GM10847 (cell line): ENCODE results near the gene VPS4A.

Source experiments
- POLR2A ChIP-seq: IDR thresholded peaks from 2 replicates; pipeline ENCODE4 v1.6.1; 2011; ENCODE audit not compliant: insufficient read length; ENCODE audit errors: extremely low read depth

The VPS4A gene

DNA sequence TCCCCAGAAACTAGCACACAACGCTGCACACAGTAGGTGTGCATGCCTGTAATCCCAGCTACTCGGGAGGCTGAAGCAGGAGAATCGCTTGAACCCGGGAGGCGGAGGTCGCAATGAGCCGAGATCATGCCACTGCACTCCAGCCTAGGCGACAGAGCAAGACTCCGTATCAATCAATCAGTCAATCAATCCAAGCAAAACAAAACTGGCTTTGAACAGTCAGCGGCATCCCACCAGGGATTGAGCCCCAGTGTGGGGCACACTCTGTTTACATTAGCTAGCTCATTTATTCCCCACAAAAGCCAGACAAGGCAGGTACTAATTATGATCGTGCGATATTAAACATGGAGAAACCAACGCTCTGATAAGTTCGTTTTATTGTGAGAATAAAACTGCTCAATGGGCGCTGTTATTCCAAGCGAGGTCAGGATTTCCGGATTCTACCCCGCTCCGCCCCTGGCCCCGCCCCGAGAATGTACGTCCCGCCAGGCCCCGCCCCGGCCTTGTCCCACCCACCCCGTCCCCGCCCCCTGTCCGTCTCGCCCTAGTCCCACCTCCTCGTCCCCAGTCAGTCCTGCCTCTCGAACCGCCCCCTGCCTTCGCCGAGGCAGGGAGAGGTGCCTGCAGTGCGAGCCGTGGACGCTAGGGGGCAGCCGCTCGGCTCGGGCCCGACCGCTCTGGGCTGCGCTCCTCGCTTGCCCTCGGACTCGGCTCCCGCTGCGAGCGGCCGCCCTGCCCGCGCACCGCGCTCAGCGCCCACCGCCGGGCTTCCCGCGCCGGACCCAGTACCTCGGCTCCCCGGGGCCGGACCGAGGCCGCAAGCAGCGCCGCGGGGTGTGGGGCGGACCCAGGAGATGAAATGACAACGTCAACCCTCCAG, at the start of gene VPS4A:
VPS4A (plus strand) TSS at position 698 of the 880 bp plus-strand sequence; CDS start at position 860, 162 bp downstream.
- TF ChIP-seq POLR2A: peak; percentile 69

- no peak for TF ChIP-seq POLR2A
Measured at GRCh38 chr16:69266334-69267063, 44.7 kb upstream of the VPS4A start.

GRCh38 chr16:69267633-69268032, 43.5 kb upstream of the VPS4A start:
- no peak for TF ChIP-seq POLR2A

DNA sequence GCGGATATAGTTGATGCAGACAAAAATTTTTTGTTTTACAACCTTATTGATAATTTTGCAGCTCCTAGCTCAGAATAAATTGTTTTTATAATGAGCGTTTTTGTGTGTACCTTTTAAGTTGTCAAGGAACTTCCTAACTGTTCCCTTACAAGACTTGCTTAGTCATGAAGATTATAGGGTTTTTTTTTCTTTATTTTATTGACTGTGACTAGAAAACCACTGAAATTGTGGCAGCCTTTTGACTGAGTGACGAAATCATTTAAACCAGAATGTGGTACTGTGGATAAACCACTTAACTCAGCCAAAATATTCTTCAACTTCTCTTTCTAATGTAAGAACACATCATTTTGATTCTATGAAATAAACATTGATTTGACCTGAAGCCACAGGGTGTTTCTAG, 40.8 kb upstream of the VPS4A start:
- TF ChIP-seq POLR2A: no peak

DNA sequence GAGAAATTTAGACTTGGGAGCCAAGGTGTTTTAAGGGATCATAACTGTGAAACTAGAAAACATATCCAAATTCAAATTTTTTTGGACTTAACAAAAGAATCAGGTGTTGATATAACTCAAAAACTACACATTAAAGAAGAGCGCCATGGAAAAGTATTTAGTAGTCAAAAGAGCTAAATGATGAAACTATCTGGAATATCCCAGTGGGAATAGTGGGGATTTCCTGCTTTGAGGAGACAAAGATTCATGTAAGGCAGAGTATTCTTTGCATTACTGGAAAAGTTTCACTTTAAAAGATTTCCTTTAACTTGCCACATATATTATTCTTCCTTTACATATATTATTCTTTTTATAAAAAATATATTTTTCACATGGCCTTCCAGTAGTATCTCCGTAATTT, 40.3 kb upstream of the VPS4A start:
- TF ChIP-seq POLR2A: no peak

DNA sequence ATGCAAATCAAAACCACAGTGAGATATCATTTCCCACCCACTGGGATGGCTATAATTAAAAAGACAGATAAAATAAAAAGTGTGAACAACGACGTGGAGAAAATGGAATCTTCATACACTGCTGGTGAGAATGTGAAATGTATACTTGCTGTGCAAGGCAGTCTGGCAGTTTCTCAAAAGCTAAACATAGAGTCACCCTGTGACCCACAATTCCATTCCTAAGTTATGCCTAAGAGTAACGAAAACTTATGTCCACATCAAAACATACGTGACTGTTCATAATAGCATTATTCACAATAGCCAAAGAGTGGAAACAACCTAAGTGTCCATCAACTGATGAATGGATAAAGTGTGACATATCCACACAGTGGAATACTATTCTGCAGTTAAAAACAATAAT, 38.1 kb upstream of the VPS4A start:
- no peak for TF ChIP-seq POLR2A

DNA sequence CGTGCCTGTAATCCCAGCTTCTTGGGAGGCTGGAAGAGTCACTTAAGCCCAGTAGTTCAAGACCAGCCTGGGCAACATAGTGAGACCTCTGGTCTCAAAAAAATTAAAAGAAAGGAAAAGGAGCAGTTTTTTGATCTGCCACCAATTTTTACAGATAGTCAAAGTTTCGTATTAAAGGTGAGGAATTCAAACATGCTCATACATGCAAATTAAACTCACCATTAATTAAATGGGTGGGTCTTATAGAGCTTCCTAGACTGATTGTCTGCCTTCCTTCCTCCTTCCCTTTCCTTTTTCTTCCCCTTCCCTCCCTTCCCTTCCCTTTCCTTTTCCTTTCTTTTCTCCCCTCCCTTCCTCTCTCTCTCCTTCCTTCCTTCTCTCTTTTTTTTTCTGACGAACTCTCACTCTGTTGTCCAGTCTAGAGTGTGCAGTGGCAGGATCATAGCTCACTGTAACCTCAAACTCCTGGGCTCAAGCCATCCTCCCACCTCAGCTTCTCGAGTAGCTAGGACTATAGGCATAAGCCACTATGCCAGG, 36.4 kb upstream of the VPS4A start:
- no peak for TF ChIP-seq POLR2A

- TF ChIP-seq POLR2A: no peak
Measured at GRCh38 chr16:69276148-69277115, 34.7 kb upstream of the VPS4A start.

GRCh38 chr16:69277413-69277812, 33.7 kb upstream of the VPS4A start:
- no peak for TF ChIP-seq POLR2A

DNA sequence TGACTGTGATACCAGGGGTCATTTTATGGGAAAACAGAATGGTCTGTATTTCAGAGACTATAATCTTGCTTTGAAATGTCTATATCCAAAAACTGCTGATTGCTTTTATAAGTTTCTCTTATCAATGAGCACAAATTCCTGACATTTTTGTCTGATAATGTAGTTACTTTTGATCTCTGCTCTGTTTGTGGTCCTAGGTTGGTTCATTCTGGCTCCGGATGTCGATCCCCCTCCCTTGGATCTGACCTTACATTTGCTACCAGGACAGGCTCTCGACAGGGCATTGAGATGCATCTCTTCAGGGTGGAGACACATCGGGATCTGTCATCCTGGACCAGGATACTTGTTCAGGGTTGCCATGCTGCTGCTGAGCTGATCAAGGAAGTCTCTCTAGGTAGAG, 27.3 kb upstream of the VPS4A start:
- no peak for TF ChIP-seq POLR2A

DNA sequence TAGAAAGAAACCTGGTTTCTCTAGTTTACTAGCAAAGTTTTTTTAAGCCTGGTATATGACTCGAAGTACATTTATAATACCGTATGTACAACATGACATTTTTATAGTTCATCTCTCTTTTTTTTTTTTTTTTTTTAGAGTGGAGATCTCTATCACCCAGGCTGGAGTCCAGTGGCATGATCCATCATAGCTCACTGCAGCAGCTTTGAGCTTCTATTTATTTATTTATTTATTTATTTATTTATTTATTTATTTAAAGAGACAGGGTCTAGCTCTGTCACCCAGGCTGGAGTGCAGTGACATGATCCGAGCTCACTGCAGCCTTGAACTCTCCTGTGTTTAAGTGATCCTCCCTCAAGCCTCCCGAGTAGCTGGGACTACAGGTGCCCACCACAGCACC, 25.9 kb upstream of the VPS4A start:
- no peak for TF ChIP-seq POLR2A

DNA sequence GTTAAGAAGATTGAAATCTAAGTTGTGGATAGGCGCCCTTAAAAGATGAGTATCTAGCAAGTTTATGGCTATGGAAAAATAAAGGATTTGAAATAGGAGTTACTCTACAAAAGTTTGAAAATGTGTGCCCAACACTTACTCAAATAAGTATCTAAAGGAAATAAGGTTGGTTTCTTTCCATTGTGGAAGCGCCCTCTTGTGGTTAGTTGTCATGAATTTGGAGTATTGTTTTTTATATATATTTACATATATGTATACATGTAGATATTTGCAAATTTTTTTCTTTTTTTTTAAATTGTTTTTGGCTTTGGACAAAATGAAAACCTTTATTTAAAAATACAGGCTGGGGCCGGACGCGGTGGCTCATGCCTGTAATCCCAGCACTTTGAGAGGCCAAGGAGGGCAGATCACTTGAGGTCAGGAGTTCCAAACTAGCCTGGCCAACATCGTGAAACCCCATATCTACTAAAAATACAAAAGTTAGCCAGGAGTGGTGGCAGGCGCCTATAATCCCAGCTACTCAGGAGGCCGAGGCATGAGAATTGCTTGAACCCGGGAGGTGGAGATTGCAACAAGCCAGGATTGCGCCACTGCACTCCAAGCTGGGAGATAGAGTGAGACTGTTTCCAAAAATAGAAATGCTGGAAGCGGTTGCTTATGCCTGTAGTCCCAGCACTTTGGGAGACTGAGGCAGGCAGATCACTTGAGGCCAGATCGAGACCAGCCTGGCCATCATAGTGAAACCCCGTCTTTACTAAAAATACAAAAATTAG, 24.0 kb upstream of the VPS4A start:
- TF ChIP-seq POLR2A: no peak

GRCh38 chr16:69293401-69293800, 17.7 kb upstream of the VPS4A start:
- TF ChIP-seq POLR2A: no peak

- TF ChIP-seq POLR2A: no peak
Measured at GRCh38 chr16:69294051-69294450, 17.1 kb upstream of the VPS4A start.
